ENCODE measurements around the gene PDE9A.

- TF ChIP-seq POLR2A (IDR thresholded peaks at IDR 0.05) = no peak
- TF ChIP-seq POLR2AphosphoS5 (IDR thresholded peaks at IDR 0.05) = peak in 2 of 3 donors; percentile 18 to 33
These were observed 128.7 kb downstream of the PDE9A start for GRCh38 chr21:42781971-42782722.

Measured in spleen (tissue), 3 donors.